Uterus (tissue), 2 donors: ENCODE results near the gene MAGI2.

ENCODE experiments used
- POLR2A ChIP-seq, 2 donors: fragments of 450-650 bp; IDR thresholded peaks; one replicate each; pipeline ENCODE4 v1.6.1; 2016; ENCODE audit warnings: antibody characterized with exemption in 2 of 2, mild to moderate bottlenecking in 1 of 2, moderate library complexity in 1 of 2
- TF ChIP-seq, protein P1 (sequence below), 4 experiments: fragments of 200-600 bp in 2 of 4; fragments of 450-650 bp in 2 of 4; sonication (generic) in 2 of 4; IDR thresholded peaks; one replicate each; pipeline ENCODE4 v1.5.1; 2016 to 2019; ENCODE audit warnings: antibody characterized with exemption in 4 of 4, mild to moderate bottlenecking in 2 of 4, moderate library complexity in 1 of 4

DNA sequence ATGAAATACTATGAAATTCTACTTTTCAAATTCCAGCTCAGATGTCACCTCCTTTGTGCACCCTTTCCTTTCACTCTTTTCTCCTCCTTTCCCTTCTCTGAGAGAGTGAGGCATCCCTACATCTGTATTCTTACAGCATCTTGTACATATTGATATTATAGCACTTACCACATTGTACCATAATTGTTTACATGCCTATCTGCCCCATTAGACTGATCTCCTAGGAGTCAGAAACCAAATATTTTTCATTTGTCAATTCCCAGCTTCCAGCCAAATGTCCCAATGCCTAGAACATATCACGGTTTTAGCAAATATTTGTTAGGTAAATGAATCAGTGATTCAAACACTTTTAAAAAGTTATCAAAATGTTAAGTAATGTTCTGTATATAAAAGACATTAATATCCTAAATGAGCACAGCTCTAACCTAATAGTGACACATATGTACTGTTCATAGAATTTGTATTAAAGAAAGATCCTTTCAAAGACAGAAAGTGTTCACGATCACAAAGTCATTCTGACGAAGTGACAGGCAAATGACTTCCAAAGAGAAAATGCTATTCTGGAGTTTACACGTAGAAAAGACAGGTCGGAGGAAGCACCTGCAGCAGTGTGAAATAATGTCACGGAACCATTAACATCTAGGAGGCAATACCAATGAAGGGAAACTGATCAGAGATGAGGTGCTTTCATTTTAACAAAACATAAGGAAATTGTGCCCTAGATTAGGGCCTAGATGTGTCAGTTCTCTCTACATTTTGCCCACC, 774.2 kb downstream of the MAGI2 start:
- TF ChIP-seq POLR2A (IDR thresholded peaks at IDR 0.05): no peak
- TF ChIP-seq, protein P1, sequence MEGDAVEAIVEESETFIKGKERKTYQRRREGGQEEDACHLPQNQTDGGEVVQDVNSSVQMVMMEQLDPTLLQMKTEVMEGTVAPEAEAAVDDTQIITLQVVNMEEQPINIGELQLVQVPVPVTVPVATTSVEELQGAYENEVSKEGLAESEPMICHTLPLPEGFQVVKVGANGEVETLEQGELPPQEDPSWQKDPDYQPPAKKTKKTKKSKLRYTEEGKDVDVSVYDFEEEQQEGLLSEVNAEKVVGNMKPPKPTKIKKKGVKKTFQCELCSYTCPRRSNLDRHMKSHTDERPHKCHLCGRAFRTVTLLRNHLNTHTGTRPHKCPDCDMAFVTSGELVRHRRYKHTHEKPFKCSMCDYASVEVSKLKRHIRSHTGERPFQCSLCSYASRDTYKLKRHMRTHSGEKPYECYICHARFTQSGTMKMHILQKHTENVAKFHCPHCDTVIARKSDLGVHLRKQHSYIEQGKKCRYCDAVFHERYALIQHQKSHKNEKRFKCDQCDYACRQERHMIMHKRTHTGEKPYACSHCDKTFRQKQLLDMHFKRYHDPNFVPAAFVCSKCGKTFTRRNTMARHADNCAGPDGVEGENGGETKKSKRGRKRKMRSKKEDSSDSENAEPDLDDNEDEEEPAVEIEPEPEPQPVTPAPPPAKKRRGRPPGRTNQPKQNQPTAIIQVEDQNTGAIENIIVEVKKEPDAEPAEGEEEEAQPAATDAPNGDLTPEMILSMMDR (IDR thresholded peaks at IDR 0.05): no peak
